IPS DF 6.9 (cell line): ENCODE results near the gene AADACL3.
"Not testable (repeated sequence)": the region's sequence is repeated elsewhere in the genome, so short reads cannot be mapped to it uniquely, and the experiment has no call there.

Source experiments
- DNase-seq: peaks from one replicate; pipeline ENCODE4 v3.0.0-alpha.2; 2013; ENCODE audit warnings: low read depth, low spot score
- H3K27ac ChIP-seq: one replicate; pipeline ENCODE4 v1.5.1; 2013; ENCODE audit warnings: low read length, control low read depth
- H3K27me3 ChIP-seq: 2 replicates; pipeline ENCODE4 v1.6.1; 2013; ENCODE audit warnings: mild to moderate bottlenecking, low read length; ENCODE audit not compliant: control insufficient read depth, insufficient read depth
- H3K36me3 ChIP-seq: 2 replicates; pipeline ENCODE4 v1.6.1; 2013; ENCODE audit warnings: low read length; ENCODE audit not compliant: control insufficient read depth, insufficient read depth
- H3K4me1 ChIP-seq: 2 replicates; pipeline ENCODE4 v1.6.1; 2013; ENCODE audit warnings: low read length; ENCODE audit not compliant: control insufficient read depth, insufficient read depth
- H3K4me3 ChIP-seq: 2 replicates; pipeline ENCODE4 v1.5.1; 2013; ENCODE audit warnings: mild to moderate bottlenecking, low read length
- H3K9me3 ChIP-seq: 2 replicates; pipeline ENCODE4 v1.6.1; 2013; ENCODE audit warnings: low read length, inconsistent platforms; ENCODE audit not compliant: control insufficient read depth, insufficient read depth
- WGBS: extraction: QIAGEN DNeasy Blood & Tissue Kit; methylation state at CpG from one replicate; pipeline ENCODE4 v1.1.7; 2013; ENCODE audit warnings: mixed read lengths, missing lambda C conversion rate; ENCODE audit not compliant: insufficient read length, insufficient coverage; 5-methylcytosine and 5-hydroxymethylcytosine counted together

Gene AADACL3

GRCh38 chr1:12715896-12716437, at the start of gene AADACL3:
AADACL3 (plus strand) TSS chr1:12716110; CDS start chr1:12716177, 67 bp downstream.
- no CpG with 5 or more reads among the region's 8 CpGs for WGBS
- DNase-seq, result no peak
- Histone ChIP-seq H3K4me1 (peaks cover 12% of the 10 kb centered on the region; the same call in 1 of the 2 replicates), H3K4me3 (no peak within 1 kb of the TSS), H3K27me3 (no peaks in the 10 kb centered on the region; the same call in 1 of the 2 replicates), H3K27ac (no peak within 1 kb of the TSS), H3K36me3 (no peaks in the 10 kb centered on the region), H3K9me3 (no peaks in the 10 kb centered on the region)

- H3K27me3 ChIP-seq, result no peaks in the 10 kb centered on the region
- WGBS, result no CpG with 5 or more reads among the region's 15 CpGs
- DNase-seq, result no peak
- no peaks in the 10 kb centered on the region for H3K36me3 ChIP-seq
- H3K4me1 ChIP-seq, result no peaks in the 10 kb centered on the region
- no peaks in the 10 kb centered on the region for H3K9me3 ChIP-seq
- no peak overlapping the region for H3K4me3 ChIP-seq
- H3K27ac ChIP-seq, result no peak overlapping the region
Observed at GRCh38 chr1:12666141-12666735, 49.7 kb upstream of the AADACL3 start.

- Histone ChIP-seq H3K9me3 (no peaks in the 10 kb centered on the region), H3K36me3 (no peaks in the 10 kb centered on the region), H3K27ac (no peak overlapping the region), H3K27me3 (no peaks in the 10 kb centered on the region), H3K4me3 (no peak overlapping the region), H3K4me1 (no peaks in the 10 kb centered on the region)
- no CpG with 5 or more reads among the region's 3 CpGs for WGBS
- no peak for DNase-seq
Observed at GRCh38 chr1:12669529-12670068, 46.3 kb upstream of the AADACL3 start.

GRCh38 chr1:12674358-12674757, 41.6 kb upstream of the AADACL3 start:
- H3K4me3 ChIP-seq, result no peak overlapping the region
- H3K36me3 ChIP-seq, result no peaks in the 10 kb centered on the region
- DNase-seq, result no peak
- H3K4me1 ChIP-seq, result no peaks in the 10 kb centered on the region
- H3K9me3 ChIP-seq, result no peaks in the 10 kb centered on the region
- H3K27ac ChIP-seq, result no peak overlapping the region
- H3K27me3 ChIP-seq, result no peaks in the 10 kb centered on the region

- whole genome bisulfite sequencing, result no CpG with 5 or more reads among the region's 4 CpGs
- not testable (repeated sequence) for H3K27ac ChIP-seq, H3K4me3 ChIP-seq, H3K36me3 ChIP-seq, H3K9me3 ChIP-seq, H3K4me1 ChIP-seq, DNase-seq, H3K27me3 ChIP-seq
Observed at GRCh38 chr1:12676122-12676521, 39.8 kb upstream of the AADACL3 start.

GRCh38 chr1:12677565-12677964, 38.3 kb upstream of the AADACL3 start:
- H3K27me3 ChIP-seq, result no peaks in the 10 kb centered on the region
- no peak for DNase-seq
- no peak overlapping the region for H3K27ac ChIP-seq
- no CpG with 5 or more reads among the region's 1 CpG for WGBS
- no peaks in the 10 kb centered on the region for H3K36me3 ChIP-seq
- no peaks in the 10 kb centered on the region for H3K4me1 ChIP-seq
- no peaks in the 10 kb centered on the region for H3K9me3 ChIP-seq
- H3K4me3 ChIP-seq, result no peak overlapping the region

GRCh38 chr1:12678350-12678749, 37.6 kb upstream of the AADACL3 start:
- DNase-seq, result no peak
- Histone ChIP-seq H3K9me3 (no peaks in the 10 kb centered on the region), H3K4me3 (no peak overlapping the region), H3K36me3 (no peaks in the 10 kb centered on the region), H3K27ac (no peak overlapping the region), H3K27me3 (no peaks in the 10 kb centered on the region), H3K4me1 (no peaks in the 10 kb centered on the region; the same call in 1 of the 2 replicates)
- WGBS, result no CpG with 5 or more reads among the region's 2 CpGs

- H3K27me3 ChIP-seq, result no peaks in the 10 kb centered on the region
- no CpG with 5 or more reads among the region's 3 CpGs for WGBS
Observed at GRCh38 chr1:12678820-12679219, 37.1 kb upstream of the AADACL3 start.

GRCh38 chr1:12690156-12690555, 25.8 kb upstream of the AADACL3 start:
- WGBS, result no CpG with 5 or more reads among the region's 2 CpGs
- Histone ChIP-seq H3K4me1 (no peaks in the 10 kb centered on the region), H3K36me3 (no peaks in the 10 kb centered on the region), H3K27ac (no peak overlapping the region), H3K9me3 (no peaks in the 10 kb centered on the region), H3K4me3 (no peak overlapping the region), H3K27me3 (no peaks in the 10 kb centered on the region)
- DNase-seq, result no peak

More at GRCh38 chr1:12678820-12679219, 37.1 kb upstream of the AADACL3 start:
- Histone ChIP-seq H3K36me3 (no peaks in the 10 kb centered on the region), H3K4me1 (no peaks in the 10 kb centered on the region; the same call in 1 of the 2 replicates), H3K4me3 (no peak overlapping the region), H3K9me3 (no peaks in the 10 kb centered on the region), H3K27ac (no peak overlapping the region)
- DNase-seq, result no peak

GRCh38 chr1:12692967-12693782, 22.7 kb upstream of the AADACL3 start:
- Histone ChIP-seq H3K9me3 (no peaks in the 10 kb centered on the region), H3K27me3 (no peaks in the 10 kb centered on the region), H3K36me3 (no peaks in the 10 kb centered on the region), H3K4me3 (no peak overlapping the region), H3K4me1 (no peaks in the 10 kb centered on the region), H3K27ac (no peak overlapping the region)
- no peak for DNase-seq
- no CpG with 5 or more reads among the region's 10 CpGs for WGBS
